Activated CD4-positive, alpha-beta T cell treated with anti-CD3 and anti-CD28 coated beads, Interleukin-10, Interleukin-2, amounts not matched to agents 100 ng/mL and 50 ng/mL, durations not matched to agents 16 hours and 8 hours (primary cell): ENCODE measurements around the gene P2RY14.
A peak's percentile ranks its signal among the peaks of the same experiment; 100 is the strongest.
"Not testable (repeated sequence)": the region's sequence is repeated elsewhere in the genome, so short reads cannot be mapped to it uniquely, and the experiment has no call there.

Source experiments
- DNase-seq: peaks from one replicate; pipeline ENCODE4 v3.0.0-alpha.2; 2020

Gene P2RY14

GRCh38 chr3:151256749-151257148 lies 21.6 kb downstream of the P2RY14 start:
- no peak for DNase-seq

- DNase-seq: no peak
Measured at GRCh38 chr3:151248772-151249337, 29.5 kb downstream of the P2RY14 start.

- DNase-seq: not testable (repeated sequence)
Measured at GRCh38 chr3:151242006-151242405, 36.3 kb downstream of the P2RY14 start.

GRCh38 chr3:151236736-151237135 lies 41.6 kb downstream of the P2RY14 start:
- no peak for DNase-seq

- DNase-seq: no peak
Measured at GRCh38 chr3:151236316-151236715, 42.0 kb downstream of the P2RY14 start.

- DNase-seq: no peak
Measured at GRCh38 chr3:151234825-151235224, 43.5 kb downstream of the P2RY14 start.

GRCh38 chr3:151232991-151233390 lies 45.4 kb downstream of the P2RY14 start:
- DNase-seq: no peak

- DNase-seq: not testable (repeated sequence)
Measured at GRCh38 chr3:151232403-151232802, 45.9 kb downstream of the P2RY14 start.

GRCh38 chr3:151230646-151231045 lies 47.7 kb downstream of the P2RY14 start:
- DNase-seq: peak; percentile 46

- DNase-seq: no peak
Measured at GRCh38 chr3:151228666-151229040, 49.7 kb downstream of the P2RY14 start.

GRCh38 chr3:151227807-151228665 lies 50.3 kb downstream of the P2RY14 start:
- peak; percentile 90 for DNase-seq

GRCh38 chr3:151227266-151227806 lies 51.0 kb downstream of the P2RY14 start:
- no peak for DNase-seq

- DNase-seq: no peak
Measured at GRCh38 chr3:151226825-151227224, 51.5 kb downstream of the P2RY14 start.

GRCh38 chr3:151226088-151226563 lies 52.2 kb downstream of the P2RY14 start:
- no peak for DNase-seq

- no peak for DNase-seq
Measured at GRCh38 chr3:151225040-151225975, 53.0 kb downstream of the P2RY14 start.

GRCh38 chr3:151224268-151224866 lies 54.0 kb downstream of the P2RY14 start:
- DNase-seq: no peak

GRCh38 chr3:151219056-151219455 lies 59.3 kb downstream of the P2RY14 start:
- DNase-seq: peak; percentile 44

- DNase-seq: no peak
Measured at GRCh38 chr3:151218136-151218535, 60.2 kb downstream of the P2RY14 start.

- DNase-seq: no peak
Measured at GRCh38 chr3:151216641-151217607, 61.4 kb downstream of the P2RY14 start.

- DNase-seq: no peak
Measured at GRCh38 chr3:151214459-151214858, 63.9 kb downstream of the P2RY14 start.

- no peak for DNase-seq
Measured at GRCh38 chr3:151213881-151214280, 64.5 kb downstream of the P2RY14 start.
